K562 (cell line): Measurements from ENCODE around the gene GYS1. TPM values are rescaled to one million over a fixed set of nuclear protein-coding genes. Genes with fewer than 3 reads are reported as not detected.

Source experiments
- GATAD2B ChIP-seq: fragments of 450-650 bp; IDR thresholded peaks from 2 replicates; pipeline ENCODE4 v1.6.1; 2017; ENCODE audit warnings: mild to moderate bottlenecking, borderline replicate concordance
- HNRNPH1 ChIP-seq: fragments of 200-400 bp; formaldehyde crosslinking; optimal IDR thresholded peaks from 2 replicates; pipeline ENCODE3; 2017; ENCODE audit warnings: low read depth, mild to moderate bottlenecking, low read length, moderate library complexity
- SREBF1 ChIP-seq: fragments of 150-350 bp; IDR thresholded peaks from 2 replicates; pipeline ENCODE4 v1.6.1; 2014; ENCODE audit warnings: antibody characterized with exemption, low read depth, low read length, borderline replicate concordance
- XRCC4 ChIP-seq: IDR thresholded peaks from one replicate; pipeline ENCODE4 v1.6.1; 2011; ENCODE audit not compliant: insufficient read depth, insufficient read length; ENCODE audit errors: extremely low read depth
- ZNF146 ChIP-seq: IDR thresholded peaks from one replicate; pipeline ENCODE4 v1.6.1; 2018; ENCODE audit warnings: missing compliant biosample characterization; ENCODE audit not compliant: unreplicated experiment
- polyA plus RNA-seq, 8 experiments: library from polyadenylated mRNA; depleted of rRNA in 4 of 8; stranded (reverse) in 5 of 8; unstranded in 3 of 8; fragments of >200 nt; fragmentation: Nextera tagmentation in 2 of 8; fragmentation: Illumina TruSeq in 1 of 8; extraction: Ambion mirVana in 2 of 8; extraction: Trizol in 1 of 8; gene quantifications; 2 replicates each; pipeline versions ENCODE4 v1.2.1 to v1.2.3, GENCODE V29; 2011 to 2014; ENCODE audit warnings: inconsistent platforms in 1 of 8, missing spikeins in 1 of 8
- total RNA-seq, 7 experiments: library from RNA; depleted of rRNA in 6 of 7; stranded (reverse); fragments of >200 nt in 6 of 7; fragmentation: Illumina TruSeq in 2 of 7; extraction: Trizol in 2 of 7; gene quantifications; 2 replicates each; pipeline versions ENCODE4 v1.2.1 to v1.2.3, GENCODE V29; 2011 to 2021; ENCODE audit warnings: low replicate concordance in 1 of 7
- TF ChIP-seq, protein P1 (sequence below), 2 experiments: fragments of 450-650 bp; IDR thresholded peaks; 2 replicates each; pipeline ENCODE4 v1.6.1; 2016; ENCODE audit warnings: mild to moderate bottlenecking in 2 of 2, borderline replicate concordance in 1 of 2, low read depth in 1 of 2, moderate library complexity in 1 of 2
- TF ChIP-seq, protein P2 (sequence below), 3 experiments: IDR thresholded peaks in 2 of 3; conservative IDR thresholded peaks in 1 of 3; 2 replicates each; pipeline ENCODE4 v1.5.1; 2011 to 2012; ENCODE audit warnings: low read length in 3 of 3, mild to moderate bottlenecking in 3 of 3, control low read depth in 2 of 3, improper control_type of control experiment in 1 of 3, inconsistent platforms in 1 of 3, low read depth in 1 of 3, mixed read lengths in 1 of 3, moderate library complexity in 1 of 3; ENCODE audit not compliant: insufficient read depth in 2 of 3
- TF ChIP-seq, protein P3 (sequence below): fragments of 250-450 bp; sonication (Bioruptor Pico); IDR thresholded peaks from 2 replicates; pipeline ENCODE4 v1.8.0; 2021; ENCODE audit warnings: mild to moderate bottlenecking, moderate library complexity
- TF ChIP-seq, protein P4 (sequence below): fragments of 250-450 bp; sonication (Bioruptor Pico); IDR thresholded peaks from 2 replicates; pipeline ENCODE4 v1.8.0; 2022; ENCODE audit warnings: inconsistent platforms
- TF ChIP-seq, protein P5 (sequence below): fragments of 250-450 bp; sonication (Bioruptor Pico); IDR thresholded peaks from 2 replicates; pipeline ENCODE4 v1.5.0; 2021; ENCODE audit warnings: mild to moderate bottlenecking, borderline replicate concordance

The GYS1 gene
- total and polyA plus RNA-seq, 9 of the 15 experiments (the other 6 are each of a cell fraction or from before 2014, with no cell fraction given): 1.9 to 31.1 (median 15.2) TPM

- TF ChIP-seq, protein P1, sequence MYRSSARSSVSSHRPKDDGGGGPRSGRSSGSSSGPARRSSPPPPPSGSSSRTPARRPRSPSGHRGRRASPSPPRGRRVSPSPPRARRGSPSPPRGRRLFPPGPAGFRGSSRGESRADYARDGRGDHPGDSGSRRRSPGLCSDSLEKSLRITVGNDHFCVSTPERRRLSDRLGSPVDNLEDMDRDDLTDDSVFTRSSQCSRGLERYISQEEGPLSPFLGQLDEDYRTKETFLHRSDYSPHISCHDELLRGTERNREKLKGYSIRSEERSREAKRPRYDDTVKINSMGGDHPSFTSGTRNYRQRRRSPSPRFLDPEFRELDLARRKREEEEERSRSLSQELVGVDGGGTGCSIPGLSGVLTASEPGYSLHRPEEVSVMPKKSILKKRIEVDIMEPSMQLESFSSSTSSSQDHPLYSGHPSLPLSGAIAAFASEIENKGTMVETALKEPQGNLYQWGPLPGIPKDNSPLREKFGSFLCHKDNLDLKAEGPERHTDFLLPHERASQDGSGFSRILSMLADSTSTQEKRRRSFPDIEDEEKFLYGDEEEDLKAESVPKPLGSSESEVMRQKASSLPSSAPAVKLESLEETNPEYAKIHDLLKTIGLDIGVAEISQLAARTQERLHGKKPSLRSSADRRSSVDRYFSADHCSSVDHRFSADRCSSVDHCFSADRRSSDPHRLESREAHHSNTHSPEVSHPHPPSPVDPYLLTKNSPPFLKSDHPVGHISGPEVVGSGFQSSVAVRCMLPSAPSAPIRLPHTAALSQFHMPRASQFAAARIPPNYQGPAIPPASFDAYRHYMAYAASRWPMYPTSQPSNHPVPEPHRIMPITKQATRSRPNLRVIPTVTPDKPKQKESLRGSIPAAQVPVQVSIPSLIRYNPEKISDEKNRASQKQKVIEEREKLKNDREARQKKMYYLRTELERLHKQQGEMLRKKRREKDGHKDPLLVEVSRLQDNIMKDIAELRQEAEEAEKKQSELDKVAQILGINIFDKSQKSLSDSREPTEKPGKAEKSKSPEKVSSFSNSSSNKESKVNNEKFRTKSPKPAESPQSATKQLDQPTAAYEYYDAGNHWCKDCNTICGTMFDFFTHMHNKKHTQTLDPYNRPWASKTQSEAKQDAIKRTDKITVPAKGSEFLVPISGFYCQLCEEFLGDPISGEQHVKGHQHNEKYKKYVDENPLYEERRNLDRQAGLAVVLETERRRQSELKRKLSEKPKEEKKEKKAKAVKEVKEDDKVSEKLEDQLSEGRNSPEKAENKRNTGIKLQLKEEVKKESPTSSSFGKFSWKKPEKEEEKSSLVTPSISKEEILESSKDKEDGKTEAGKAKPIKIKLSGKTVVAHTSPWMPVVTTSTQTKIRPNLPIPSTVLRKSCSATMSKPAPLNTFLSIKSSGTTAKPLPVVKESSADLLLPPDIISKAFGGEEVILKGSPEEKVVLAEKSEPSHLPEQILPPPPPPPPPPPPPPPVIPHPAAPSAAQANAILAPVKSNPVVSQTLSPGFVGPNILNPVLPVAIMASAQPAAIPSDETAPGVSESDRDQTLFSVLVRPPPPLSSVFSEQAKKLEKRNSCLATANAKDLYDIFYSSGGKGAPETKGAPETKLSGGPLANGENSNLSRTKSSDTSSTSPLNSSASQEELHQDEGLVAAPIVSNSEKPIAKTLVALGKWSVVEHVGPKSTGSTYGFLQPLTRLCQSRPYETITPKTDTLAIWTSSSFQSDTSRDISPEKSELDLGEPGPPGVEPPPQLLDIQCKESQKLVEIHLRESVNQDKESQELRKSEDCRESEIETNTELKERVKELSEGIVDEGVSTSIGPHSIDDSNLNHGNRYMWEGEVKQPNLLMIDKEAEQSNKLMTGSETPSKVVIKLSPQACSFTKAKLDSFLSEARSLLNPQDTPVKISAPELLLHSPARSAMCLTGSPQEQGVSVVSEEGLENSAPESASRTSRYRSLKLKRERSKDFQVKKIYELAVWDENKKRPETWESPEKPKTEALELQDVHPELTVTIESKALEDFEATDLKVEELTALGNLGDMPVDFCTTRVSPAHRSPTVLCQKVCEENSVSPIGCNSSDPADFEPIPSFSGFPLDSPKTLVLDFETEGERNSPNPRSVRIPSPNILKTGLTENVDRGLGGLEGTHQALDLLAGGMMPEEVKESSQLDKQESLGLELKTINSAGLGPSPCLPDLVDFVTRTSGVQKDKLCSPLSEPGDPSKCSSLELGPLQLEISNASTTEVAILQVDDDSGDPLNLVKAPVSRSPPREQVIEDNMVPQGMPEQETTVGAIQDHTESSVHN (IDR thresholded peaks at IDR 0.05; ENCODE audit: borderline replicate concordance in 1 of 2, low read depth in 1 of 2): no peak
- TF ChIP-seq HNRNPH1: no peak
- no peak for TF ChIP-seq ZNF146 (CRISPR knock-in tag)
- TF ChIP-seq, protein P2, sequence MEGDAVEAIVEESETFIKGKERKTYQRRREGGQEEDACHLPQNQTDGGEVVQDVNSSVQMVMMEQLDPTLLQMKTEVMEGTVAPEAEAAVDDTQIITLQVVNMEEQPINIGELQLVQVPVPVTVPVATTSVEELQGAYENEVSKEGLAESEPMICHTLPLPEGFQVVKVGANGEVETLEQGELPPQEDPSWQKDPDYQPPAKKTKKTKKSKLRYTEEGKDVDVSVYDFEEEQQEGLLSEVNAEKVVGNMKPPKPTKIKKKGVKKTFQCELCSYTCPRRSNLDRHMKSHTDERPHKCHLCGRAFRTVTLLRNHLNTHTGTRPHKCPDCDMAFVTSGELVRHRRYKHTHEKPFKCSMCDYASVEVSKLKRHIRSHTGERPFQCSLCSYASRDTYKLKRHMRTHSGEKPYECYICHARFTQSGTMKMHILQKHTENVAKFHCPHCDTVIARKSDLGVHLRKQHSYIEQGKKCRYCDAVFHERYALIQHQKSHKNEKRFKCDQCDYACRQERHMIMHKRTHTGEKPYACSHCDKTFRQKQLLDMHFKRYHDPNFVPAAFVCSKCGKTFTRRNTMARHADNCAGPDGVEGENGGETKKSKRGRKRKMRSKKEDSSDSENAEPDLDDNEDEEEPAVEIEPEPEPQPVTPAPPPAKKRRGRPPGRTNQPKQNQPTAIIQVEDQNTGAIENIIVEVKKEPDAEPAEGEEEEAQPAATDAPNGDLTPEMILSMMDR (IDR thresholded peaks at IDR 0.05 in 2 of 3, conservative IDR thresholded peaks at IDR 0.05 in 1 of 3; ENCODE audit: insufficient read depth in 2 of 3, low read depth in 1 of 3, low read length in 3 of 3): peak; percentile 30 to 39 (median 31); a peak in 3 of 6 replicates
- TF ChIP-seq, protein P3, sequence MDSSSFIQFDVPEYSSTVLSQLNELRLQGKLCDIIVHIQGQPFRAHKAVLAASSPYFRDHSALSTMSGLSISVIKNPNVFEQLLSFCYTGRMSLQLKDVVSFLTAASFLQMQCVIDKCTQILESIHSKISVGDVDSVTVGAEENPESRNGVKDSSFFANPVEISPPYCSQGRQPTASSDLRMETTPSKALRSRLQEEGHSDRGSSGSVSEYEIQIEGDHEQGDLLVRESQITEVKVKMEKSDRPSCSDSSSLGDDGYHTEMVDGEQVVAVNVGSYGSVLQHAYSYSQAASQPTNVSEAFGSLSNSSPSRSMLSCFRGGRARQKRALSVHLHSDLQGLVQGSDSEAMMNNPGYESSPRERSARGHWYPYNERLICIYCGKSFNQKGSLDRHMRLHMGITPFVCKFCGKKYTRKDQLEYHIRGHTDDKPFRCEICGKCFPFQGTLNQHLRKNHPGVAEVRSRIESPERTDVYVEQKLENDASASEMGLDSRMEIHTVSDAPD: no peak
- TF ChIP-seq GATAD2B: no peak
- TF ChIP-seq, protein P4, sequence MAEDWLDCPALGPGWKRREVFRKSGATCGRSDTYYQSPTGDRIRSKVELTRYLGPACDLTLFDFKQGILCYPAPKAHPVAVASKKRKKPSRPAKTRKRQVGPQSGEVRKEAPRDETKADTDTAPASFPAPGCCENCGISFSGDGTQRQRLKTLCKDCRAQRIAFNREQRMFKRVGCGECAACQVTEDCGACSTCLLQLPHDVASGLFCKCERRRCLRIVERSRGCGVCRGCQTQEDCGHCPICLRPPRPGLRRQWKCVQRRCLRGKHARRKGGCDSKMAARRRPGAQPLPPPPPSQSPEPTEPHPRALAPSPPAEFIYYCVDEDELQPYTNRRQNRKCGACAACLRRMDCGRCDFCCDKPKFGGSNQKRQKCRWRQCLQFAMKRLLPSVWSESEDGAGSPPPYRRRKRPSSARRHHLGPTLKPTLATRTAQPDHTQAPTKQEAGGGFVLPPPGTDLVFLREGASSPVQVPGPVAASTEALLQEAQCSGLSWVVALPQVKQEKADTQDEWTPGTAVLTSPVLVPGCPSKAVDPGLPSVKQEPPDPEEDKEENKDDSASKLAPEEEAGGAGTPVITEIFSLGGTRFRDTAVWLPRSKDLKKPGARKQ (CRISPR knock-in tag): peak; percentile 83; the same call in 1 of the 2 replicates
- TF ChIP-seq XRCC4: no peak
- TF ChIP-seq, protein P5, sequence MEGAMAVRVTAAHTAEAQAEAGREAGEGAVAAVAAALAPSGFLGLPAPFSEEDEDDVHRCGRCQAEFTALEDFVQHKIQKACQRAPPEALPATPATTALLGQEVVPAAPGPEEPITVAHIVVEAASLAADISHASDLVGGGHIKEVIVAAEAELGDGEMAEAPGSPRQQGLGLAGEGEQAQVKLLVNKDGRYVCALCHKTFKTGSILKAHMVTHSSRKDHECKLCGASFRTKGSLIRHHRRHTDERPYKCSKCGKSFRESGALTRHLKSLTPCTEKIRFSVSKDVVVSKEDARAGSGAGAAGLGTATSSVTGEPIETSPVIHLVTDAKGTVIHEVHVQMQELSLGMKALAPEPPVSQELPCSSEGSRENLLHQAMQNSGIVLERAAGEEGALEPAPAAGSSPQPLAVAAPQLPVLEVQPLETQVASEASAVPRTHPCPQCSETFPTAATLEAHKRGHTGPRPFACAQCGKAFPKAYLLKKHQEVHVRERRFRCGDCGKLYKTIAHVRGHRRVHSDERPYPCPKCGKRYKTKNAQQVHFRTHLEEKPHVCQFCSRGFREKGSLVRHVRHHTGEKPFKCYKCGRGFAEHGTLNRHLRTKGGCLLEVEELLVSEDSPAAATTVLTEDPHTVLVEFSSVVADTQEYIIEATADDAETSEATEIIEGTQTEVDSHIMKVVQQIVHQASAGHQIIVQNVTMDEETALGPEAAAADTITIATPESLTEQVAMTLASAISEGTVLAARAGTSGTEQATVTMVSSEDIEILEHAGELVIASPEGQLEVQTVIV: no peak
- TF ChIP-seq SREBF1: no peak
These were observed 58.3 kb downstream of the GYS1 start (continued) for GRCh38 chr19:48934837-48935236.
